HepG2 (cell line): Measurements from ENCODE around the gene PCED1B.

Experiments used
- ASH2L ChIP-seq: fragments of 300-600, 200-600 bp; sonication (generic); IDR thresholded peaks from 2 replicates; pipeline ENCODE4 v1.7.0; 2017; ENCODE audit warnings: low read depth, mild to moderate bottlenecking, moderate library complexity, mixed read lengths, low read length; ENCODE audit not compliant: insufficient read length
- CBX1 ChIP-seq: IDR thresholded peaks from one replicate; pipeline ENCODE4 v1.6.1; 2016; ENCODE audit warnings: antibody characterized with exemption, low read depth
- MEF2D ChIP-seq: sonication (generic); formaldehyde crosslinking; IDR thresholded peaks from 2 replicates; pipeline ENCODE4 v1.5.1; 2020; ENCODE audit warnings: mild to moderate bottlenecking, missing genetic modification reagents
- NAIF1 ChIP-seq: sonication (generic); formaldehyde crosslinking; IDR thresholded peaks from 2 replicates; pipeline ENCODE4 v1.5.0; 2020; ENCODE audit warnings: mild to moderate bottlenecking, missing genetic modification reagents, borderline replicate concordance
- POLR2AphosphoS5 ChIP-seq: IDR thresholded peaks from 2 replicates; pipeline ENCODE4 v1.6.1; 2012; ENCODE audit warnings: low read depth, low read length
- ZNF431 ChIP-seq: sonication (generic); formaldehyde crosslinking; IDR thresholded peaks from 2 replicates; pipeline ENCODE4 v1.9.0; 2022; ENCODE audit warnings: missing genetic modification reagents, low read depth, mild to moderate bottlenecking, borderline replicate concordance
- TF ChIP-seq, protein P1 (sequence below): sonication (generic); formaldehyde crosslinking; IDR thresholded peaks from 2 replicates; pipeline ENCODE4 v1.4.0; 2020; ENCODE audit warnings: missing genetic modification reagents

GRCh38 chr12:47281667-47282171 is 202.3 kb downstream of the PCED1B start:
- TF ChIP-seq, protein P1, sequence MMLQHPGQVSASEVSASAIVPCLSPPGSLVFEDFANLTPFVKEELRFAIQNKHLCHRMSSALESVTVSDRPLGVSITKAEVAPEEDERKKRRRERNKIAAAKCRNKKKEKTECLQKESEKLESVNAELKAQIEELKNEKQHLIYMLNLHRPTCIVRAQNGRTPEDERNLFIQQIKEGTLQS = no peak
- TF ChIP-seq MEF2D (CRISPR knock-in tag) (no peak), CBX1 (no peak), NAIF1 (CRISPR knock-in tag) (no peak), POLR2AphosphoS5 (no peak), ZNF431 (CRISPR knock-in tag) (no peak), ASH2L (no peak)
